KMS-11 (cell line): ENCODE data around the gene FMNL2.

ENCODE experiments used
- H2AFZ ChIP-seq: fragments of 200-600 bp; sonication (generic); 2 replicates; pipeline ENCODE4 v1.6.1; 2016; ENCODE audit warnings: antibody characterized with exemption, mixed run types, low read depth
- H3K27ac ChIP-seq: fragments of 200-600 bp; sonication (generic); 2 replicates; pipeline ENCODE4 v1.6.1; 2016; ENCODE audit warnings: mild to moderate bottlenecking, mixed run types
- H3K27me3 ChIP-seq: fragments of 200-600 bp; sonication (generic); 2 replicates; pipeline ENCODE4 v1.6.1; 2017; ENCODE audit warnings: mild to moderate bottlenecking, low read depth, mixed run types, moderate library complexity; ENCODE audit not compliant: insufficient read depth
- H3K36me3 ChIP-seq: fragments of 200-600 bp; sonication (generic); 2 replicates; pipeline ENCODE4 v1.6.1; 2017; ENCODE audit warnings: mild to moderate bottlenecking, mixed run types; ENCODE audit not compliant: insufficient read depth
- H3K4me1 ChIP-seq: fragments of 200-600 bp; sonication (generic); 2 replicates; pipeline ENCODE4 v1.6.1; 2016; ENCODE audit warnings: mild to moderate bottlenecking, low read depth, mixed run types; ENCODE audit not compliant: poor library complexity, severe bottlenecking
- H3K4me2 ChIP-seq: fragments of 200-600 bp; sonication (generic); 2 replicates; pipeline ENCODE4 v1.7.0; 2016; ENCODE audit warnings: mild to moderate bottlenecking, mixed run types
- H3K4me3 ChIP-seq: fragments of 200-600 bp; sonication (generic); IDR thresholded peaks from 2 replicates; pipeline ENCODE4 v1.6.1; 2017; ENCODE audit warnings: low read depth, low read length, mixed read lengths; ENCODE audit not compliant: insufficient read depth
- H3K79me2 ChIP-seq: fragments of 200-600 bp; sonication (generic); 2 replicates; pipeline ENCODE4 v1.6.1; 2016; ENCODE audit warnings: low read depth, mixed run types; ENCODE audit not compliant: insufficient read depth
- H3K9ac ChIP-seq: fragments of 200-600 bp; sonication (generic); 2 replicates; pipeline ENCODE4 v1.6.1; 2016; ENCODE audit warnings: mild to moderate bottlenecking, mixed run types
- H4K20me1 ChIP-seq: fragments of 200-600 bp; sonication (generic); 2 replicates; pipeline ENCODE4 v1.6.1; 2016; ENCODE audit warnings: mild to moderate bottlenecking, mixed run types; ENCODE audit not compliant: insufficient read depth
- CTCF ChIP-seq: fragments of 200-600 bp; sonication (generic); conservative IDR thresholded peaks from 2 replicates; pipeline ENCODE4 v1.6.1; 2017; ENCODE audit warnings: low read depth, mild to moderate bottlenecking, antibody characterized with exemption, low read length, moderate library complexity, mixed read lengths

The FMNL2 gene

GRCh38 chr2:152326710-152327109 lies 8.3 kb upstream of the FMNL2 start:
- Histone ChIP-seq H3K79me2 (no peaks in the 10 kb centered on the region), H3K27ac (no peak overlapping the region), H3K27me3 (no peaks in the 10 kb centered on the region), H4K20me1 (no peaks in the 10 kb centered on the region), H3K4me1 (no peaks in the 10 kb centered on the region), H3K4me3 (no peak overlapping the region), H3K4me2 (no peak overlapping the region), H3K9ac (no peak overlapping the region), H3K36me3 (no peaks in the 10 kb centered on the region), H2AFZ (no peak overlapping the region)
- TF ChIP-seq CTCF = no peak

GRCh38 chr2:152328013-152328412 lies 7.0 kb upstream of the FMNL2 start:
- no peak overlapping the region for H3K27ac ChIP-seq
- H3K4me3 ChIP-seq = no peak overlapping the region
- TF ChIP-seq CTCF = no peak
- H3K9ac ChIP-seq = no peak overlapping the region
- H3K27me3 ChIP-seq = no peaks in the 10 kb centered on the region
- H2AFZ ChIP-seq = no peak overlapping the region
- no peaks in the 10 kb centered on the region for H3K36me3 ChIP-seq
- no peaks in the 10 kb centered on the region for H3K79me2 ChIP-seq
- H4K20me1 ChIP-seq = no peaks in the 10 kb centered on the region
- H3K4me2 ChIP-seq = no peak overlapping the region
- no peaks in the 10 kb centered on the region for H3K4me1 ChIP-seq

GRCh38 chr2:152330235-152330866 lies 4.6 kb upstream of the FMNL2 start:
- H3K27me3 ChIP-seq = no peaks in the 10 kb centered on the region
- no peaks in the 10 kb centered on the region for H4K20me1 ChIP-seq
- H3K9ac ChIP-seq = no peak overlapping the region
- H2AFZ ChIP-seq = no peak overlapping the region
- H3K4me2 ChIP-seq = no peak overlapping the region
- no peak overlapping the region for H3K27ac ChIP-seq
- H3K4me3 ChIP-seq = no peak overlapping the region
- peaks cover 7% of the 10 kb centered on the region for H3K4me1 ChIP-seq
- no peaks in the 10 kb centered on the region for H3K36me3 ChIP-seq
- no peak for TF ChIP-seq CTCF
- no peaks in the 10 kb centered on the region for H3K79me2 ChIP-seq

- Histone ChIP-seq H3K9ac (peak overlapping the region; percentile 79; the same call in 1 of the 2 replicates), H3K4me3 (peak overlapping the region; percentile 87)
Measured at GRCh38 chr2:152334701-152335015, 316 bp upstream of the FMNL2 start.

More at GRCh38 chr2:152334701-152335015, 316 bp upstream of the FMNL2 start:
- peak overlapping the region; percentile 70 for H3K4me2 ChIP-seq
- H3K4me1 ChIP-seq = peaks cover 15% of the 10 kb centered on the region
- no peak overlapping the region for H3K27ac ChIP-seq
- H3K36me3 ChIP-seq = no peaks in the 10 kb centered on the region
- TF ChIP-seq CTCF = 0 out of 2 replicates have a peak, but pooled peaks have one; percentile 23
- H2AFZ ChIP-seq = peak overlapping the region; percentile 75
- no peaks in the 10 kb centered on the region; the same call in none of the 2 replicates for H4K20me1 ChIP-seq
- no peaks in the 10 kb centered on the region for H3K27me3 ChIP-seq
- H3K79me2 ChIP-seq = peaks cover 6% of the 10 kb centered on the region; the same call in 1 of the 2 replicates
